Activated naive CD4-positive, alpha-beta T cell treated with anti-CD3 and anti-CD28 coated beads, Interleukin-2, amount 50 U/mL, for 72 hours (primary cell): ENCODE measurements around the gene E4F1. TPM values are rescaled to one million over a fixed set of nuclear protein-coding genes. Genes with fewer than 3 reads are reported as not detected.

ENCODE experiments used
- ATAC-seq, 2 donors: fragments of 150-1000 bp; cut with Tn5 transposase; 2 replicates each; pipeline ENCODE4 v1.10.0; 2021; ENCODE audit warnings: mild to moderate bottlenecking in 2 of 2, moderate library complexity in 2 of 2
- DNase-seq, 2 donors: peaks; one replicate each; pipeline ENCODE4 v3.0.0; 2021 to 2022; ENCODE audit warnings: low spot score in 2 of 2
- H3K27ac Mint-ChIP-seq, 2 donors: one replicate each; pipeline ENCODE4 v1.8.0; 2022; ENCODE audit warnings: mild to moderate bottlenecking in 2 of 2, mixed read lengths in 2 of 2
- H3K36me3 Mint-ChIP-seq, 2 donors: one replicate each; pipeline ENCODE4 v1.8.0; 2022; ENCODE audit warnings: mixed read lengths in 2 of 2
- H3K9me3 Mint-ChIP-seq, 2 donors: one replicate each; pipeline ENCODE4 v1.8.0; 2022; ENCODE audit warnings: mixed read lengths in 2 of 2
- total RNA-seq, 2 donors: library from RNA; stranded (reverse); gene quantifications; one replicate each; pipeline ENCODE4 v1.2.3, GENCODE V29; 2022

Gene E4F1
- total RNA-seq, 2 donors from 2014 or later: 19.0 to 22.5 TPM

DNA sequence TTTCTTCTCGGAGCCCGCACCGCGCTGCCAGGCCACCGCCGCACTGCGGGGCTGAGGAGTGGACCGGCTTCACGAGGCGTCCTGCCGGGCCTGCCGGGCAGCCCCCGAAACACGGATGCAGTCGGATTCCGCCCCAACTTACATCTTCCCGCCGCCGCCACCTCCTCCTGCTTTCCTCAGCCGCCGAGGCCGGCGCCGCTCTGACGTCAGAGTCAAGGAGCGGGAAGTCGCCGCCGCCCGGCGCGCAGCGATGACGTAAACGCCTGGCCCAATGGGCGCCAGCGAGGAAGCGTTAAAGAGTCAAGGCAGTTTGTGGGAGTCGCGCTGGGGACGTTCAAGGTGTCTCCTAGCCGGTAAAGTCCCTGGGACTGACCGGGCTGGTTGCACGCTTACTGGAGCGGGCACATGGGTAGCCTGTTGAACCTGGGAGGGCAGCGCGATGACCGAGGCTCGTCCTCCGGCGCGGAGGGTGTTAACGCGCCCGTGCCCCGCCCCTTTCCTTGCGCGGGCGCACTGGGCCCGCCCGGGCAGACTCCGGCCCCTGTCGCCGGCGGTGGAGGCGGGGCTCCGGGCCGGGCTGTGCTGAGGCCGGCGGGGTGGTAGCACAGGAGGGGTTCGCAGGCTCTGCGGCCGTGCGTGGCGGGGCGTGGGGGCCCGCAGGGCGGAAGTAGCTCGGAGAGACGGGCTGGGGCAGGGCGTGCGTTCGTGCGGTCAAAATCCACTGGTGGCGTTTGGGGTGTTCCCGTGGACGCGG, 44.7 kb downstream of the E4F1 start, which contains the start of gene RNPS1:
Gene RNPS1, minus strand, starts transcription at position 214 of the 754 bp plus-strand sequence. CDS start 3,483 bp downstream, outside the sequence.
- DNase-seq (peak; percentile 95 to 99), ATAC-seq (peak; percentile 89 to 92)
- no peaks in the 10 kb centered on the region for H3K9me3 Mint-ChIP-seq
- peak within 1 kb of the TSS; percentile 99 to 100 for H3K27ac Mint-ChIP-seq
- peaks cover 28 to 31% of the 10 kb centered on the region in 2 donors for H3K36me3 Mint-ChIP-seq

DNA sequence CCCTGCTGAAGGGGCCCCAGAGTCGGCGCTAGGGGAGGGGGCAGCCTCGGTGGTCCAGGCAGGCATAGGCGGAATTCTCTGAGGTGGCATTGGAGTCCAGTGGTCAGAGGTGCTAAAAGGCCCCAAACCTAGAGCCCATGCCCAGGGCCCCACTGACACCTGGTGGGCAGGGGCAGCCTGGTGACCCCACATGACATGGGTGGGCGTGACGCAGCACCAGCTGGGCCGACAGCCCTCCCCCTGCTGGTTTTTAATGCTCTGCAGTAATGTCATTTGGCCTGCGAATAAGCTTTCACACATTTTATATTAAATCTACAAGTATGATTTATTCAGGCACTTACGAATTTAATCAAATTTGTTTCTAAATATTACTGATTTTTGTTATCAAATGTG, 46.7 kb downstream of the E4F1 start:
- Mint-ChIP-seq H3K9me3 (no peaks in the 10 kb centered on the region), H3K27ac (no peak overlapping the region), H3K36me3 (peaks cover 20 to 24% of the 10 kb centered on the region in 2 donors)
- DNase-seq: no peak
- ATAC-seq: no peak

DNA sequence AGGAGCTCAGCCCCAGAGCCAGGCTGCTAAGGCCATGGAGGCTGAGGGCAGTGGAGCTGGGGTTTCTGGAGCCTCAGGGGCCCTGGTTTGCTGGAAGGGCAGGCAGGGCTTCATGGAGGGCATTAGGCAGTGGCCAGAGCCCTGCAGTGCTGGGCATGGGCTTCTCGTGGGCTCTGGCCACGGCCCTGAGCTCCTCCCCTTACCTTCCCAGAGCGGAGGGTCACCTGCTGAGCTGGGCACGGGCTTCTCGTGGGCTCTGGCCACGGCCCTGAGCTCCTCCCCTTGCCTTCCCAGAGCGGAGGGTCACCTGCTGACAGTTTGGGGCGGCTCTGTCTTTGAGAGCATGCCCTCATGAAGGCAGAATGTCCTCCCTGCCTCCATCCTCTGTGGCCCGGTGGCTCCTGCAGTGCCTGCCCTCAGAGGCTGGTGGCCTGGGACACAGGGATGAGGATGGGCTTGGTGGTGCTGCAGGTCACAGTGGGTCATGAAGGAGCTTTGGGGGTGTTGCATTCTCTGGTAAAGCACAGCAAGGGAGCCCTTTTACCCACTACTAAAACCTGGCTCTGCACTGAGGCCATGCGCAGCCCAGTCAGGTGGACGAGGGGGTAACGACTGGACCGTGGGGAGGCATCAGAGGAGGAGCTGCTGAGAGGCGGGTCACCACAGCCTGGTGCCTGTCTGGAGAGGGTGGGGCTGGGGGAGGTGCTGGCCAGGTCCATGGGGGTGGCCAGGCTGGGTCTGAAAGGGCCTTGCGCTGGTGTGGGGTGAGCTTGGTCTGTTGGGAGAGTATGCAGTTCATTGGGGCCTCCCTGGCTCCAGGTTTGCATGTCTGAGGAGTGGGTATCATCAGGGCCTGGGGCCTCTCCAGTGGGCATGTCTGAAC, 47.4 kb downstream of the E4F1 start:
- Mint-ChIP-seq H3K36me3 (peaks cover 16 to 19% of the 10 kb centered on the region in 2 donors), H3K27ac (no peak overlapping the region), H3K9me3 (no peaks in the 10 kb centered on the region)
- DNase-seq (no peak), ATAC-seq (no peak)

- Mint-ChIP-seq H3K9me3 (no peaks in the 10 kb centered on the region), H3K27ac (no peak overlapping the region), H3K36me3 (peaks cover 5 to 8% of the 10 kb centered on the region in 2 donors)
- DNase-seq (no peak), ATAC-seq (no peak)
Observed at GRCh38 chr16:2271848-2272461, 48.6 kb downstream of the E4F1 start.

- Mint-ChIP-seq H3K27ac (no peak overlapping the region), H3K9me3 (no peaks in the 10 kb centered on the region), H3K36me3 (no peaks in the 10 kb centered on the region)
- ATAC-seq (no peak), DNase-seq (no peak)
Observed at GRCh38 chr16:2273484-2273883, 50.1 kb downstream of the E4F1 start.

- DNase-seq (no peak), ATAC-seq (no peak)
- no peaks in the 10 kb centered on the region for H3K9me3 Mint-ChIP-seq
- no peak overlapping the region for H3K27ac Mint-ChIP-seq
- no peaks in the 10 kb centered on the region for H3K36me3 Mint-ChIP-seq
Observed at GRCh38 chr16:2273931-2274330, 50.5 kb downstream of the E4F1 start.

DNA sequence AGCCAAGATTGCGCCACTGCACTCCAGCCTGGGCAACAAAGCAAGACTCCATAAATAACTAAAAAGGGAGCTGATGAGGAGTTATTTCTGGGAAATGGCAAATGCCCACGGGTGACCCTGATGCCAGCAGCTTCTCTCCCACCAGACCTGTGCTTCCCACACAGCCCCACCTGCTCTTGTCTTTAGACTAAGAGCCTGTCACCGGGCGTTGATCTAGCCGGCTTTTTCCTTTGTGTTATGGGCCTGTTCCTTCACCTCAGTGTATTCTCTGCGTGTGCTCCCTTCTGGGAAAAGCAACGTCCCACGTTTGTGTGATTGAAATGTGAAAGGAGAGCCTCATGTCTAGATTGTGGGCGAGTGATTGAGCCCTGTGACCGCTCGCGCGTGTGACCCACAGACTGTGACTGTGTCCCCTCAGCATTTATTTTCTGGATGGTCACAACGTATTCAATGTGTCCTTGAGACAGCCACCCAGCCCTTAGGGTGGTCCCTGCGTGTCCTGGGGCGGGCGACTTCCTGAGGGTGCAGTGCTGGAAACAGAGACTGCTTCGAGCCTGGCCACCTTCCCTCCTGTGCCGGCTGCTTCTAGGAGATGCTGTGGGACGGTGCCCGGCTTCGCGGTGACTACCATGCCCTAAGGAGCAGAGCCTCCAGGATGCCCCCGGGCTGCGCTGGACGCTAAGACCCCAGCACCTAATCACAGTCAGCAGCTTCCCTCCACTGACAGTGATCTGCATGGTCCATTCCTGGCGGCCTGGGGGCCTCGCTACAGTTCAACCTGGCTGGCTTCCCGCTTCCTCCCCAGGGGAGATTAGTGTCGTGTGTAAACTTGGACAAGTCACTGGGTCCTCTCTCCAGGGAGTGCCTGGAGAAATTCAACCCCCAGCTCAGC, 52.3 kb downstream of the E4F1 start:
- no peak for DNase-seq
- Mint-ChIP-seq H3K36me3 (no peaks in the 10 kb centered on the region), H3K27ac (peak overlapping the region in 1 of 2 donors; percentile 14), H3K9me3 (no peaks in the 10 kb centered on the region)
- ATAC-seq: no peak

DNA sequence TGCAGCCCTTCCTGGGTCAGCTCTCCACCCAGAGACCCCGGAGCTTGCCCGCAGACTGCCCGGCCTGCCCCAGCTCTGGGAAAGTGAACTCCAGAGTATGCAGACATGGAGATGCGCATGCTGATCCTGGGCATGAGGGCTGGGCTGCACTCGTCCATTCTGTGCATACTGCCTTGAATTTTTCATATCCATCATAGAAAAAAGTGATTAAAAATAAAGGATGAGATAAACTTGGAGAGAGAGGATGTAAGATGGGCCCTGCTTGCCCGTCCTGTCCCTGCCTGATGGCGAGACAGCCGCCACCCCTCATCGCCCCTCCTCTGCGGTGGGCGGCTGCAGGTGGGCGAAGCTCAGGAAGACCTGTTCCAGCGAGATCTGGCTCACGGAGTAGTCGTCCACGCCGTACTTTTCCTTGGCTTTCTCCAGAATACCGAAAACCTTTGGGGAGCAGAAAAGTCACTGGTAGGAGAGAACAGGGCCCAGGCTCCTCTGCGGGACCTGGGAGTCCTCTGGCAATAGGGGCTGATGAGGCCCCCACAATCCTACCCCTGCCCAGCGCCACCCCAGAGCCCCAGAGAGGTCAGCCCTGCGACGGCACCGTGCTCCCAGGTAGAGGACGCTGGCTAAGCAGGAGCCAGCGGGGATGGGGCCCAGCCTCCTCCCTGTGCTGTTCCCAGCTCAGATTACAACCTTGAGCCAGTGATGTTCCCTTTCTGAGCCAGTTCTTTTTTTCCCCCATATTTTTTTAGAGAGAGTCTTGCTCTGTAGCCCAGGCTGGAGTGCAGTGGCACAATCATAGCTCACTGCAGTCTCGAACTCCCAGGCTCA, 53.2 kb downstream of the E4F1 start:
- ATAC-seq (no peak), DNase-seq (no peak)
- no peaks in the 10 kb centered on the region for H3K9me3 Mint-ChIP-seq
- no peaks in the 10 kb centered on the region for H3K36me3 Mint-ChIP-seq
- H3K27ac Mint-ChIP-seq: peak overlapping the region in 1 of 2 donors; percentile 14

DNA sequence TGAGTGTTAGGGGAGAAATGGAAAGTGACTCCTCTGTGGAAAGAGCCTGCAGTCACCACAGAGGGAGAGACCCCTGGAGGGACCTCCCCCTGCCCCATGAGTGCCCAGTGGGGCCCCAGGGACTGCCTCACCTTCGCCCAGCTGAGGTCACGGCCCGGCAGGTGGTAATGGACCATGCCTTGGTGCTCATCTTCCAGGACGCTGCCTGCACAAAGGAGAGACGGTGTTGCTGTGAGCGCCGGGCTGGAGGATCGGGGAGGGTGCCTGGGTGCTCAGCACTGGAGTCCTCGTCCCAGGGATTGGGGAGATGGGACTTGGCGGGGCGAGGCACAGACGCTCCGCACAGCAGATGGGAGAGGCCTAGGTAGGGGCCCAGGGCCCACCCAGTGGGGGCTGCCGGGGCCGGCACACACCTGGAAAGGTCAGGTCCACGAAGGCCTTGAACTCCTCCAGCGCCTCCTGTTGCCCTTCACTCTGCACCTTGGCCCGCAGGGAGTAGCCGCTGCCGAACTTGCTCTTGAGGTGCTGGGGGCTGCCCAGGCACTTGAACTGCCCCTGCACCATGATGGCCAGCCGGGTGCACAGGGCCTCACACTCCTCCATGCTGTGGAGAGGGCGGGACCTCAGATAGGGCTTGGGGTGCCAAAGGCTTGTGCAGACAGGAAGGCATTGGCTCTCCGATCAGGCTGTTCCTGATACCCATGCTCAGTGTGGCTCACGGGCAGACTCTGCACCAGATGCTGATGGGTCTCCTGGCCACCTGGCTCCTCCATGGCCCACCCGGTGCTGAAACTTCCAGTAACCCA, 54.3 kb downstream of the E4F1 start:
- no peak for ATAC-seq
- no peak for DNase-seq
- Mint-ChIP-seq H3K9me3 (no peaks in the 10 kb centered on the region), H3K27ac (no peak overlapping the region), H3K36me3 (no peaks in the 10 kb centered on the region)

DNA sequence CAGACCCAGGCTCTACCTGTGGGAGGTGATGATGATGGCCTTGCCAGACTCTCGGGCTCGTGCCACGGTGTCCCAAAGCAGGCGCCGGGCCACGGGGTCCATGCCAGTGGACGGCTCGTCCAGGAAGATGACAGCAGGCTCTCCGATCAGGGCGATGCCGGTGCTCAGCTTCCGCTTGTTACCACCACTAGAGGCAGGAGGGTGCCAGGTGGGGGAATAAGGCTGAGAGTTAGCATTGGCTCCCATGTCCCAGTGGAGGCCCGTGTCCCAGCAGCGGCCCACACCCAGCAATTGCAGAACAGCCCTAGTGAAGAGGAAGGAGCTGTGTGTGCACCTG, 54.8 kb downstream of the E4F1 start:
- DNase-seq: no peak
- no peak for ATAC-seq
- no peaks in the 10 kb centered on the region for H3K9me3 Mint-ChIP-seq
- H3K36me3 Mint-ChIP-seq: no peaks in the 10 kb centered on the region
- H3K27ac Mint-ChIP-seq: no peak overlapping the region

DNA sequence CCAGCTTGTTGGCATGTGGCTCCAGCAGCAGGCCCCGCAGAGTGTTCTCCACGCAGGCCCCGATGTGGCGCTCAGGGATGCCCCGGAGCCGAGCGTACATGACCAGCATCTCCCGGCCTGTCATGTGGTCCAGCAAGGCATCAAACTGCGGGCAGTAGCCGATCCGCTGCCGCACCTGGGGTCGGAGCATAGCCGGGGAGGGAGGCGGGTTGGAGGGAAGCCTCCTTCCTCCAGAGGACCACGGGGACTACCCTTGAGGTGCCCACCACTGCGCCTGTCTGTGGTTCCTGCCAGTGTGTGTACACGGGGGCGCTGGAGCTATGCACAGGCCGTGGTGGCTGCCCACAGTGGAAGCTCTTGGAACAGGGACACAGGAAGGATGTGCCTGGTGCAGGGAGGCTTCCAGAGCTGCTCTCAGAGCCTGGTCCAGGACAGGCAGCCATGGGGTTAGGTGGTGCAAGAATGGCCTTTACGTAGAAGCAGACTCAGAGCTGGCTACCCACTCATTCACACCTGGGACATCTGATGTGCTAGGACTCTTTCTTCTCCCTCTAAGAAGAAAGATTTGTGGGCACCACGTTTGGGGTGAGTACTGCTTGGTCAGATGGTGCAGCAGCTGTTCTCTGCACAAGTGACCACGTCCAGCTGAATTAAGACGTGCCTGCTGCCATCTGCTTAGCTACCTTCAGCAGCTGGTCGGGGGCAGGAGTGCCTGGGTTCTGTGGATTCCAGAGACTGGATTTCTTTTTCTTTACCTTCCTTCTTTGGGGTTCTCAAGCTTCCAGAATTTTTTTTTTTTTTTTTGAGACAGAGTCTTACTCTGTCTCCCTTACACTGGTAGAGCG, 55.8 kb downstream of the E4F1 start:
- ATAC-seq: no peak
- no peak for DNase-seq

GRCh38 chr16:2280461-2280860, 57.1 kb downstream of the E4F1 start:
- Mint-ChIP-seq H3K27ac (no peak overlapping the region), H3K9me3 (no peaks in the 10 kb centered on the region), H3K36me3 (no peaks in the 10 kb centered on the region)
- DNase-seq: no peak
- no peak for ATAC-seq

More for the DNA sequence above, 55.8 kb downstream of the E4F1 start:
- H3K9me3 Mint-ChIP-seq: no peaks in the 10 kb centered on the region
- no peaks in the 10 kb centered on the region for H3K36me3 Mint-ChIP-seq
- H3K27ac Mint-ChIP-seq: no peak overlapping the region

DNA sequence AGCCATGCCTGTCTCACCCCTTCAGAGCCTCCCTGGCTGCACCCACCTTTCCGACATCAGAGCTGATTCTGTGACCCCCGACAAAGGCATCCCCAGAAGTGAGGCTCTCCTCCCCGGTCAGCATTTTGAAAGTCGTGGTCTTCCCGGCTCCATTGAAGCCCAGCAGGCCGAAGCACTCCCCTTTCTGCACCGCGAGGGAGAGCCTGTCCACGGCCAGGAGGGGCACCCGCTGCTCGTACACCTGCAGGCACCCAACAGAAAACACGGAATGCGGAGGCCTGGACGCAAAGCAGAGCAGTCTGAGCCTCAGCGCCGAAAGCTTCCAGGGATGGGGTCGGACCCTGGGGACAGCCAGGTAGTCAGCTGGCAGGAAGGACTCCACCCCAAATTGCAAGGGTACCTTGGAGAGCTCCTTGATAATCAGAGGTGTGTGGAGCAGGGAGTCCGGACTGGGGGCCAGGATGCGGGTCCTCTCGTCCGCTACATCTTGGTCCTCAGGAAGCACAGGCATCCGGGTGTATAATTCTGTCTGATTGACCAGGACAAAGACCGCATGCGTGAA, 57.7 kb downstream of the E4F1 start:
- H3K9me3 Mint-ChIP-seq: no peaks in the 10 kb centered on the region

GRCh38 chr16:2282262-2282661, 58.9 kb downstream of the E4F1 start:
- ATAC-seq: no peak
- Mint-ChIP-seq H3K36me3 (no peaks in the 10 kb centered on the region), H3K27ac (no peak overlapping the region)

More for the DNA sequence above, 57.7 kb downstream of the E4F1 start:
- ATAC-seq: no peak
- Mint-ChIP-seq H3K36me3 (no peaks in the 10 kb centered on the region), H3K27ac (no peak overlapping the region)
- no peak for DNase-seq

More at GRCh38 chr16:2282262-2282661, 58.9 kb downstream of the E4F1 start:
- no peaks in the 10 kb centered on the region for H3K9me3 Mint-ChIP-seq
- DNase-seq: no peak
